Neural cell (in vitro differentiated cells): ENCODE measurements around the gene NISCH. TPM values are rescaled to one million over a fixed set of nuclear protein-coding genes. Genes with fewer than 3 reads are reported as not detected.

Experiments
- H2AFZ ChIP-seq: fragments of 200-600, 300-800 bp; sonication (generic), shearing (Covaris generic); 2 replicates; pipeline ENCODE4 v1.6.0; 2014; ENCODE audit warnings: low read depth, mild to moderate bottlenecking, antibody characterized with exemption, low read length, moderate library complexity
- H3F3A ChIP-seq: fragments of 200-600 bp; shearing (Covaris generic); 2 replicates; pipeline ENCODE4 v1.6.1; 2016; ENCODE audit warnings: mild to moderate bottlenecking, moderate library complexity, mixed read lengths, antibody characterized with exemption, low read length; ENCODE audit not compliant: insufficient read depth, poor library complexity, severe bottlenecking
- H3K27ac ChIP-seq: fragments of 200-600, 300-800 bp; sonication (generic), shearing (Covaris generic); 2 replicates; pipeline ENCODE4 v1.5.1; 2014; ENCODE audit warnings: mild to moderate bottlenecking, low read length, moderate library complexity
- H3K27me3 ChIP-seq: fragments of 300-800, 200-600 bp; sonication (generic), shearing (Covaris generic); 2 replicates; pipeline ENCODE4 v1.6.0; 2014; ENCODE audit warnings: mild to moderate bottlenecking, low read depth, low read length, moderate library complexity; ENCODE audit not compliant: insufficient read depth
- H3K36me3 ChIP-seq: fragments of 300-800, 200-600 bp; sonication (generic), shearing (Covaris generic); 2 replicates; pipeline ENCODE4 v1.5.1; 2014; ENCODE audit warnings: mild to moderate bottlenecking, antibody characterized with exemption, low read length, moderate library complexity; ENCODE audit not compliant: insufficient read depth
- H3K4me2 ChIP-seq: fragments of 300-800, 200-600 bp; sonication (generic), shearing (Covaris generic); 2 replicates; pipeline ENCODE4 v1.6.0; 2014; ENCODE audit warnings: mild to moderate bottlenecking, low read length
- H3K4me3 ChIP-seq: fragments of 300-800, 200-600 bp; sonication (generic), shearing (Covaris generic); 2 replicates; pipeline ENCODE4 v1.5.1; 2014; ENCODE audit warnings: mild to moderate bottlenecking, low read length, moderate library complexity
- H3K79me2 ChIP-seq: fragments of 200-600 bp; shearing (Covaris generic); replicated peaks from 2 replicates; pipeline ENCODE4 v1.6.0; 2014; ENCODE audit warnings: mild to moderate bottlenecking, low read length, moderate library complexity; ENCODE audit not compliant: insufficient read depth
- H3K9ac ChIP-seq: fragments of 300-800, 200-600 bp; sonication (generic), shearing (Covaris generic); 2 replicates; pipeline ENCODE4 v1.6.1; 2016; ENCODE audit warnings: mild to moderate bottlenecking, low read length, mixed read lengths
- H3K9me2 ChIP-seq: fragments of 200-600 bp; shearing (Covaris generic); 2 replicates; pipeline ENCODE4 v1.6.1; 2016; ENCODE audit warnings: mild to moderate bottlenecking, low read length, mixed read lengths; ENCODE audit not compliant: insufficient read depth
- H3K9me3 ChIP-seq: fragments of 200-600, 300-800 bp; sonication (generic), shearing (Covaris generic); 2 replicates; pipeline ENCODE4 v1.6.1; 2016; ENCODE audit warnings: mild to moderate bottlenecking, mixed run types, low read length, moderate library complexity, mixed read lengths
- H4K20me1 ChIP-seq: fragments of 200-600 bp; shearing (Covaris generic); 2 replicates; pipeline ENCODE4 v1.6.1; 2016; ENCODE audit warnings: mild to moderate bottlenecking, mixed run types; ENCODE audit not compliant: insufficient read depth
- CTCF ChIP-seq: fragments of 450-650 bp; IDR thresholded peaks from 2 replicates; pipeline ENCODE4 v1.5.1; 2014; ENCODE audit warnings: antibody characterized with exemption, mild to moderate bottlenecking, moderate library complexity; ENCODE audit not compliant: poor library complexity, severe bottlenecking
- EP300 ChIP-seq: fragments of 450-650 bp; conservative IDR thresholded peaks from 2 replicates; pipeline ENCODE4 v1.6.1; 2014; ENCODE audit warnings: antibody characterized with exemption, mild to moderate bottlenecking, moderate library complexity; ENCODE audit not compliant: poor library complexity, severe bottlenecking
- EZH2 ChIP-seq: fragments of 200-600, 300-800 bp; shearing (Covaris generic), sonication (generic); IDR thresholded peaks from 2 replicates; pipeline ENCODE4 v1.6.1; 2014; ENCODE audit warnings: antibody characterized with exemption, low read length, borderline replicate concordance, mild to moderate bottlenecking; ENCODE audit not compliant: insufficient read depth, poor library complexity, severe bottlenecking
- MXI1 ChIP-seq: fragments of 450-650 bp; conservative IDR thresholded peaks from 2 replicates; pipeline ENCODE4 v1.6.1; 2014; ENCODE audit warnings: antibody characterized with exemption, mild to moderate bottlenecking; ENCODE audit not compliant: poor library complexity, severe bottlenecking
- POLR2AphosphoS5 ChIP-seq: IDR thresholded peaks from 2 replicates; pipeline ENCODE4 v1.6.1; 2012
- RAD21 ChIP-seq: fragments of 450-650 bp; conservative IDR thresholded peaks from 2 replicates; pipeline ENCODE4 v1.6.1; 2014; ENCODE audit warnings: antibody characterized with exemption, mild to moderate bottlenecking, moderate library complexity
- REST ChIP-seq: IDR thresholded peaks from 2 replicates; pipeline ENCODE4 v1.6.1; 2012; ENCODE audit warnings: borderline replicate concordance
- SMC3 ChIP-seq: fragments of 450-650 bp; conservative IDR thresholded peaks from 2 replicates; pipeline ENCODE4 v1.6.1; 2014; ENCODE audit warnings: antibody characterized with exemption, mild to moderate bottlenecking, moderate library complexity; ENCODE audit not compliant: poor library complexity
- TAF1 ChIP-seq: IDR thresholded peaks from 2 replicates; pipeline ENCODE4 v1.6.1; 2012; ENCODE audit warnings: low read depth
- polyA plus RNA-seq: library from polyadenylated mRNA; depleted of rRNA; stranded (reverse); fragments of >200 nt; gene quantifications from 2 replicates; pipeline ENCODE4 v1.2.3, GENCODE V29; 2014

The NISCH gene
- polyA plus RNA-seq, 1 donor from 2014 or later, result 88.9 TPM

- no peak overlapping the region for H2AFZ ChIP-seq
- H3K27me3 ChIP-seq, result no peaks in the 10 kb centered on the region
- no peak overlapping the region for H3K4me2 ChIP-seq
- peaks cover 14% of the 10 kb centered on the region for H3K36me3 ChIP-seq
- peaks cover 5% of the 10 kb centered on the region for H3K79me2 ChIP-seq
- no peak overlapping the region for H3K4me3 ChIP-seq
- no peaks in the 10 kb centered on the region for H4K20me1 ChIP-seq
- H3K27ac ChIP-seq, result no peak overlapping the region
- no peaks in the 10 kb centered on the region for H3F3A ChIP-seq
- no peaks in the 10 kb centered on the region for H3K9me2 ChIP-seq
- TF ChIP-seq POLR2AphosphoS5, result no peak
- no peak for TF ChIP-seq CTCF
- no peak for TF ChIP-seq REST
- TF ChIP-seq RAD21, result no peak
- TF ChIP-seq SMC3, result no peak
- TF ChIP-seq TAF1, result no peak
- TF ChIP-seq EZH2, result no peak
- TF ChIP-seq MXI1, result no peak
- no peak for TF ChIP-seq EP300
- H3K9ac ChIP-seq, result no peak overlapping the region
- no peaks in the 10 kb centered on the region for H3K9me3 ChIP-seq
Observed at GRCh38 chr3:52473026-52473425, 17.6 kb downstream of the NISCH start.

- H3K9me2 ChIP-seq, result no peaks in the 10 kb centered on the region
- peaks cover 11% of the 10 kb centered on the region for H3K36me3 ChIP-seq
- TF ChIP-seq POLR2AphosphoS5, result no peak
- no peak for TF ChIP-seq EZH2
- TF ChIP-seq CTCF, result no peak
- TF ChIP-seq EP300, result no peak
- no peak for TF ChIP-seq TAF1
- TF ChIP-seq RAD21, result no peak
- no peak for TF ChIP-seq SMC3
- TF ChIP-seq REST, result no peak
- no peak for TF ChIP-seq MXI1
- H3F3A ChIP-seq, result no peaks in the 10 kb centered on the region
- H2AFZ ChIP-seq, result no peak overlapping the region
- no peak overlapping the region for H3K4me2 ChIP-seq
- H3K9me3 ChIP-seq, result no peaks in the 10 kb centered on the region
- H3K27me3 ChIP-seq, result no peaks in the 10 kb centered on the region
- H3K27ac ChIP-seq, result no peak overlapping the region
- H3K9ac ChIP-seq, result no peak overlapping the region
- H3K79me2 ChIP-seq, result no peaks in the 10 kb centered on the region
- no peak overlapping the region for H3K4me3 ChIP-seq
- no peaks in the 10 kb centered on the region for H4K20me1 ChIP-seq
Observed at GRCh38 chr3:52477076-52477795, 21.8 kb downstream of the NISCH start.
